A549 (cell line): Measurements from ENCODE around the gene TNS3. TPM values are rescaled to one million over a fixed set of nuclear protein-coding genes. Genes with fewer than 3 reads are reported as not detected.
"Not testable (repeated sequence)": the region's sequence is repeated elsewhere in the genome, so short reads cannot be mapped to it uniquely, and the experiment has no call there.

Experiments used
- ATAC-seq, 2 experiments: fragments of 200-7000 bp in 1 of 2; fragments of >200 bp in 1 of 2; cut with Nextera tagmentation in 1 of 2; cut with Tn5 transposase in 1 of 2; 3 replicates each; pipeline versions ENCODE4 v1.8.0 to v1.9.1; 2018 to 2020; ENCODE audit warnings: mild to moderate bottlenecking in 1 of 2, moderate library complexity in 1 of 2
- CTCF ChIA-PET: fragments of 300-600 bp; sonication (Branson Sonifier 250); formaldehyde crosslinking; extraction: SDS; loops from one replicate; lab custom pipeline; 2021; ENCODE audit warnings: antibody characterized with exemption, inconsistent platforms; lab: Yijun Ruan, JAX
- POLR2A ChIA-PET: fragments of 350-600 bp; formaldehyde crosslinking; extraction: SDS; loops from one replicate; lab custom pipeline; 2021; ENCODE audit warnings: antibody characterized with exemption, inconsistent platforms; lab: Yijun Ruan, JAX
- DNase-seq, 2 experiments: peaks; one replicate each; pipeline versions ENCODE4 v3.0.0 to v3.0.0-alpha.2; 2011 to 2016; ENCODE audit warnings: low read depth in 1 of 2, low spot score in 1 of 2
- FAIRE-seq: peaks from 2 replicates; lab custom pipeline; 2011; peaks lifted over from hg19 to GRCh38; lab: Jason Lieb, UNC
- H3K27ac ChIP-seq, 2 experiments: fragments of >200 bp; sonication (Bioruptor Twin); formaldehyde crosslinking; 3 replicates each; pipeline ENCODE4 v1.5.1; 2016 to 2017
- H3K4me1 ChIP-seq: fragments of >200 bp; sonication (Bioruptor Twin); formaldehyde crosslinking; 3 replicates; pipeline ENCODE4 v1.6.1; 2016
- H3K4me2 ChIP-seq: fragments of >200 bp; sonication (Bioruptor Twin); formaldehyde crosslinking; 3 replicates; pipeline ENCODE4 v1.6.1; 2016
- H3K4me3 ChIP-seq: fragments of >200 bp; sonication (Bioruptor Twin); formaldehyde crosslinking; 3 replicates; pipeline ENCODE4 v1.5.1; 2016
- H3K9me3 ChIP-seq: fragments of >200 bp; sonication (Bioruptor Twin); formaldehyde crosslinking; 3 replicates; pipeline ENCODE4 v1.6.1; 2016
- CBX2 ChIP-seq: fragments of 200-600 bp; sonication (generic); IDR thresholded peaks from 2 replicates; pipeline ENCODE4 v1.6.1; 2016; ENCODE audit warnings: low read depth, mild to moderate bottlenecking, borderline replicate concordance
- CEBPB ChIP-seq, 2 experiments: fragments of >200 bp in 1 of 2; sonication (Bioruptor Twin) in 1 of 2; formaldehyde crosslinking in 1 of 2; IDR thresholded peaks; 2 replicates each; pipeline ENCODE4 v1.6.1; 2012 to 2016
- CHD2 ChIP-seq: fragments of 150-350 bp; IDR thresholded peaks from 2 replicates; pipeline ENCODE4 v1.6.1; 2014; ENCODE audit warnings: low read length; ENCODE audit not compliant: partially characterized antibody
- GATA3 ChIP-seq: IDR thresholded peaks from 2 replicates; pipeline ENCODE4 v1.6.1; 2012; ENCODE audit warnings: borderline replicate concordance
- JUN ChIP-seq, 2 experiments: fragments of >200 bp; sonication (Bioruptor Twin); formaldehyde crosslinking; IDR thresholded peaks; 2 replicates in 1 of 2; 3 replicates in 1 of 2; pipeline ENCODE4 v1.6.1; 2016 to 2017
- KDM1A ChIP-seq: fragments of 200-600 bp; sonication (generic); IDR thresholded peaks from 2 replicates; pipeline ENCODE4 v1.6.1; 2016; ENCODE audit warnings: low read depth, mild to moderate bottlenecking
- MAFK ChIP-seq: fragments of 450-650 bp; IDR thresholded peaks from 2 replicates; pipeline ENCODE4 v1.6.1; 2014; ENCODE audit not compliant: partially characterized antibody
- MAZ ChIP-seq: fragments of 150-350 bp; IDR thresholded peaks from 2 replicates; pipeline ENCODE4 v1.6.1; 2014; ENCODE audit warnings: antibody characterized with exemption, low read depth, low read length, borderline replicate concordance
- MYC ChIP-seq: IDR thresholded peaks from 2 replicates; pipeline ENCODE4 v1.6.1; 2012; ENCODE audit warnings: mild to moderate bottlenecking, inconsistent platforms, low read length, improper control_type of control experiment, borderline replicate concordance
- NFE2L2 ChIP-seq: fragments of 150-350 bp; conservative IDR thresholded peaks from 2 replicates; pipeline ENCODE4 v1.6.1; 2014; ENCODE audit warnings: low read length
- NR3C1 ChIP-seq: fragments of >200 bp; sonication (Bioruptor Twin); formaldehyde crosslinking; IDR thresholded peaks from 3 replicates; pipeline ENCODE4 v1.6.1; 2017
- POLR2A ChIP-seq: IDR thresholded peaks from 2 replicates; pipeline ENCODE4 v1.6.1; 2012; ENCODE audit warnings: mild to moderate bottlenecking, low read length
- RARB ChIP-seq: fragments of 250-450 bp; sonication (Bioruptor Pico); IDR thresholded peaks from 2 replicates; pipeline ENCODE4 v1.8.0; 2021; ENCODE audit warnings: mild to moderate bottlenecking, moderate library complexity
- RCOR1 ChIP-seq: fragments of 150-350 bp; IDR thresholded peaks from 2 replicates; pipeline ENCODE4 v1.6.1; 2014; ENCODE audit warnings: antibody characterized with exemption, low read length, low read depth
- ZC3H11A ChIP-seq: fragments of 450-650 bp; IDR thresholded peaks from 2 replicates; pipeline ENCODE4 v1.6.1; 2014; ENCODE audit warnings: antibody characterized with exemption, mild to moderate bottlenecking
- ZFP36 ChIP-seq: fragments of 450-650 bp; IDR thresholded peaks from 2 replicates; pipeline ENCODE4 v1.6.1; 2014; ENCODE audit warnings: borderline replicate concordance; ENCODE audit not compliant: partially characterized antibody
- WGBS: methylation state at CpG from one replicate; pipeline ENCODE4 v1.1.6; 2017; ENCODE audit errors: missing lambda C conversion rate; 5-methylcytosine and 5-hydroxymethylcytosine counted together
- polyA plus RNA-seq, 4 experiments: library from polyadenylated mRNA; depleted of rRNA in 3 of 4; stranded (reverse); fragments of >200 nt; fragmentation: RNase III in 1 of 4; extraction: RNeasy Plus Mini Kit Qiagen cat#74134 plus additional on column Dnase treatment in 1 of 4; gene quantifications; 2 replicates in 3 of 4; 3 replicates in 1 of 4; pipeline ENCODE4 v1.2.3, GENCODE V29; 2011 to 2017
- TF ChIP-seq, protein P1 (sequence below): fragments of 450-650 bp; IDR thresholded peaks from 2 replicates; pipeline ENCODE4 v1.6.1; 2014; ENCODE audit warnings: antibody characterized with exemption
- TF ChIP-seq, protein P2 (sequence below): fragments of 250-450 bp; sonication (Bioruptor Pico); IDR thresholded peaks from 2 replicates; pipeline ENCODE4 v1.5.0; 2020; ENCODE audit warnings: low read depth, mild to moderate bottlenecking, moderate library complexity
- TF ChIP-seq, protein P3 (sequence below): fragments of 200-600 bp; sonication (generic); IDR thresholded peaks from 2 replicates; pipeline ENCODE4 v1.6.1; 2016; ENCODE audit warnings: antibody characterized with exemption, mild to moderate bottlenecking, moderate library complexity
- TF ChIP-seq, protein P4 (sequence below): IDR thresholded peaks from 2 replicates; pipeline ENCODE4 v1.6.1; 2012; ENCODE audit warnings: low read depth, borderline replicate concordance

TNS3 gene
- polyA plus RNA-seq, 2 of the 4 experiments (the other 2 are of a cell fraction), result 107 to 134 TPM

DNA sequence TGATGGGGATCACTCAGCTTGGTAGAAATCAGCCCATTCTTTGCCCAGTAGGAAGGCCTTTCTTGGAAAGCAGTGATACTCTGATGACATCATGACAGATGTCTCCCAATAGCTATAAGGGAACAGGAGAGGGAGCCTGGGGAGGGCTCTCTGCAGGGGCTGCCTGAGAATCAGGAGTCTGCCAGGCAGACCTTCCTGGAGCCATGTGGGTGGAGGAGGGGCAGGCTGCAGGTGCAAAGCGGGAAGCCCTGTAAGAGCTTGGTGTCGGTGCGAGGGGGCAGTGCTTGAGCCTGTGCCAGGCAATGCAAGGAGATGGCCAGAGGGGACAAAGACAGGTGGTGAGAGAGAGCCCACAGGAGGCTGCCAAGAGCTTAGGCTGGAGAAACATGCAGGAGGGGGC is 5.0 kb upstream of the TNS3 start (continued):
- TF ChIP-seq GATA3, result no peak
- TF ChIP-seq ZFP36, result no peak
- TF ChIP-seq, protein P1, sequence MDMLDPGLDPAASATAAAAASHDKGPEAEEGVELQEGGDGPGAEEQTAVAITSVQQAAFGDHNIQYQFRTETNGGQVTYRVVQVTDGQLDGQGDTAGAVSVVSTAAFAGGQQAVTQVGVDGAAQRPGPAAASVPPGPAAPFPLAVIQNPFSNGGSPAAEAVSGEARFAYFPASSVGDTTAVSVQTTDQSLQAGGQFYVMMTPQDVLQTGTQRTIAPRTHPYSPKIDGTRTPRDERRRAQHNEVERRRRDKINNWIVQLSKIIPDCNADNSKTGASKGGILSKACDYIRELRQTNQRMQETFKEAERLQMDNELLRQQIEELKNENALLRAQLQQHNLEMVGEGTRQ, result no peak
- TF ChIP-seq, protein P2, sequence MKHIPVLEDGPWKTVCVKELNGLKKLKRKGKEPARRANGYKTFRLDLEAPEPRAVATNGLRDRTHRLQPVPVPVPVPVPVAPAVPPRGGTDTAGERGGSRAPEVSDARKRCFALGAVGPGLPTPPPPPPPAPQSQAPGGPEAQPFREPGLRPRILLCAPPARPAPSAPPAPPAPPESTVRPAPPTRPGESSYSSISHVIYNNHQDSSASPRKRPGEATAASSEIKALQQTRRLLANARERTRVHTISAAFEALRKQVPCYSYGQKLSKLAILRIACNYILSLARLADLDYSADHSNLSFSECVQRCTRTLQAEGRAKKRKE (CRISPR knock-in tag), result peak; percentile 9; the same call in 1 of the 2 replicates
- TF ChIP-seq MYC, result no peak
- no peak for TF ChIP-seq POLR2A
- TF ChIP-seq MAFK, result no peak
- no peak for TF ChIP-seq CBX2
- TF ChIP-seq MAZ, result no peak
- no peak for TF ChIP-seq NFE2L2
- TF ChIP-seq CHD2, result no peak
- no peak for TF ChIP-seq NR3C1
- TF ChIP-seq ZC3H11A, result no peak
- TF ChIP-seq RCOR1, result no peak
- TF ChIP-seq, protein P3, sequence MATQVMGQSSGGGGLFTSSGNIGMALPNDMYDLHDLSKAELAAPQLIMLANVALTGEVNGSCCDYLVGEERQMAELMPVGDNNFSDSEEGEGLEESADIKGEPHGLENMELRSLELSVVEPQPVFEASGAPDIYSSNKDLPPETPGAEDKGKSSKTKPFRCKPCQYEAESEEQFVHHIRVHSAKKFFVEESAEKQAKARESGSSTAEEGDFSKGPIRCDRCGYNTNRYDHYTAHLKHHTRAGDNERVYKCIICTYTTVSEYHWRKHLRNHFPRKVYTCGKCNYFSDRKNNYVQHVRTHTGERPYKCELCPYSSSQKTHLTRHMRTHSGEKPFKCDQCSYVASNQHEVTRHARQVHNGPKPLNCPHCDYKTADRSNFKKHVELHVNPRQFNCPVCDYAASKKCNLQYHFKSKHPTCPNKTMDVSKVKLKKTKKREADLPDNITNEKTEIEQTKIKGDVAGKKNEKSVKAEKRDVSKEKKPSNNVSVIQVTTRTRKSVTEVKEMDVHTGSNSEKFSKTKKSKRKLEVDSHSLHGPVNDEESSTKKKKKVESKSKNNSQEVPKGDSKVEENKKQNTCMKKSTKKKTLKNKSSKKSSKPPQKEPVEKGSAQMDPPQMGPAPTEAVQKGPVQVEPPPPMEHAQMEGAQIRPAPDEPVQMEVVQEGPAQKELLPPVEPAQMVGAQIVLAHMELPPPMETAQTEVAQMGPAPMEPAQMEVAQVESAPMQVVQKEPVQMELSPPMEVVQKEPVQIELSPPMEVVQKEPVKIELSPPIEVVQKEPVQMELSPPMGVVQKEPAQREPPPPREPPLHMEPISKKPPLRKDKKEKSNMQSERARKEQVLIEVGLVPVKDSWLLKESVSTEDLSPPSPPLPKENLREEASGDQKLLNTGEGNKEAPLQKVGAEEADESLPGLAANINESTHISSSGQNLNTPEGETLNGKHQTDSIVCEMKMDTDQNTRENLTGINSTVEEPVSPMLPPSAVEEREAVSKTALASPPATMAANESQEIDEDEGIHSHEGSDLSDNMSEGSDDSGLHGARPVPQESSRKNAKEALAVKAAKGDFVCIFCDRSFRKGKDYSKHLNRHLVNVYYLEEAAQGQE, result no peak
- TF ChIP-seq, protein P4, sequence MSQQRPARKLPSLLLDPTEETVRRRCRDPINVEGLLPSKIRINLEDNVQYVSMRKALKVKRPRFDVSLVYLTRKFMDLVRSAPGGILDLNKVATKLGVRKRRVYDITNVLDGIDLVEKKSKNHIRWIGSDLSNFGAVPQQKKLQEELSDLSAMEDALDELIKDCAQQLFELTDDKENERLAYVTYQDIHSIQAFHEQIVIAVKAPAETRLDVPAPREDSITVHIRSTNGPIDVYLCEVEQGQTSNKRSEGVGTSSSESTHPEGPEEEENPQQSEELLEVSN, result peak; percentile 91
- TF ChIP-seq JUN (IDR thresholded peaks at IDR 0.05), result no peak; a peak in 1 of 5 replicates
- no peak for TF ChIP-seq RARB
- no peak for TF ChIP-seq KDM1A
- TF ChIP-seq, all 56 proteins: peak for 7

DNA sequence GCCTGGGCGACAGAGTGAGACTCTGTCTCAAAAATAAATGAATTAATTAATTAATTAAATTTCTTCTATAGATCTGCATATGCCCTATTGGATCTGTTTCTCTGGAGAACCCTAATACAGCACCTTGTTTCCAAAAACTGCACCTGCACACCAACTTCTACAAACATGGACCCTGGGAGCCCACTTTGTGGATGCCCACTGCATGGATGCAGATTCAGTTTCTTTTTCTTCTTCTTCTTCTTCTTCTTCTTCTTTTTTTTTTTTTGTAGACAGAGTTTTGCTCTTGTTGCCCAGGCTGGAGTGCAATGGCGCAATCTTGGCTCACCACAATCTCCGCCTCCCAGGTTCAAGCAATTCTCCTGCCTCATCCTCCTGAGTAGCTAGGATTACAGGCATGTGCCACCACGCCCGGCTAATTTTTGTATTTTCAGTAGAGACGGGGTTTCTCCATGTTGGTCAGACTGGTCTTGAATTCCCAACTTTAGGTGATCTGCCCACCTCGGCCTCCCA is 4.3 kb upstream of the TNS3 start:
- WGBS, result 96% methylated on average over 7 of the region's 7 CpGs
- peak in 1 of 2 experiments; percentile 31; a peak in 1 of 4 replicates for TF ChIP-seq CEBPB (IDR thresholded peaks at IDR 0.05)
- not testable (repeated sequence) for FAIRE-seq, H3K4me3 ChIP-seq, ATAC-seq, H3K9me3 ChIP-seq, DNase-seq
- ChIA-PET POLR2A (interaction anchor here (1.3 to 1.9 kb wide), 2 partner anchors 10 to 15 kb away, joined by 7 to 8 read pairs; no protein-coding TSS in a partner anchor), CTCF (interaction anchor here (1.1 to 2.7 kb wide), 2 partner anchors 11 to 233 kb away, joined by 3 to 13 read pairs; no protein-coding TSS in a partner anchor)
- Histone ChIP-seq H3K4me2 (0 out of 3 replicates have a peak overlapping the region, but pooled peaks have one; percentile 64), H3K4me1 (peaks cover 72% of the 10 kb centered on the region), H3K27ac (peak overlapping the region; percentile 99)
